Kidney (tissue), 14 donors: Measurements from ENCODE around the gene VSTM2L. TPM values are rescaled to one million over a fixed set of nuclear protein-coding genes. Genes with fewer than 3 reads are reported as not detected.

Source experiments
- DNase-seq, 5 donors: peaks; one replicate each; pipeline ENCODE4 v3.0.0-alpha.2; 2013 to 2020
- FAIRE-seq: peaks from 2 replicates; lab custom pipeline; 2012; peaks lifted over from hg19 to GRCh38; lab: Jason Lieb, UNC
- H3K27ac ChIP-seq, 2 donors: one replicate each; pipeline ENCODE4 v1.7.0; 2013; ENCODE audit warnings: low read depth in 2 of 2, low read length in 2 of 2, inconsistent platforms in 1 of 2
- H3K27me3 ChIP-seq: one replicate; pipeline ENCODE4 v1.7.1; 2013; ENCODE audit warnings: low read length, inconsistent platforms; ENCODE audit not compliant: control insufficient read depth, insufficient read depth
- H3K36me3 ChIP-seq, 3 donors: one replicate each; pipeline versions ENCODE4 v1.7.0 to v1.7.1; 2013; ENCODE audit warnings: low read length in 3 of 3, control low read depth in 1 of 3, inconsistent platforms in 1 of 3; ENCODE audit not compliant: insufficient read depth in 3 of 3, control insufficient read depth in 2 of 3
- H3K4me1 ChIP-seq, 3 donors: one replicate each; pipeline versions ENCODE4 v1.7.0 to v1.7.1; 2013; ENCODE audit warnings: low read length in 3 of 3, inconsistent platforms in 1 of 3, low read depth in 1 of 3; ENCODE audit not compliant: control insufficient read depth in 2 of 3, insufficient read depth in 2 of 3
- H3K4me3 ChIP-seq, 3 donors: one replicate each; pipeline versions ENCODE4 v1.7.0 to v1.8.1; 2013; ENCODE audit warnings: low read length in 3 of 3, control low read depth in 1 of 3, inconsistent platforms in 1 of 3
- H3K9ac ChIP-seq, 3 donors: one replicate each; pipeline versions ENCODE4 v1.7.0 to v1.7.1; 2013; ENCODE audit warnings: low read length in 3 of 3, control low read depth in 1 of 3, inconsistent platforms in 1 of 3
- H3K9me3 ChIP-seq, 3 donors: one replicate each; pipeline versions ENCODE4 v1.7.0 to v1.7.1; 2013; ENCODE audit warnings: low read length in 3 of 3, control low read depth in 1 of 3, inconsistent platforms in 1 of 3; ENCODE audit not compliant: control insufficient read depth in 2 of 3, insufficient read depth in 1 of 3
- CTCF ChIP-seq: IDR thresholded peaks from 3 replicates; pipeline ENCODE4 v1.5.1; 2012; ENCODE audit warnings: mild to moderate bottlenecking, moderate library complexity, borderline replicate concordance; ENCODE audit not compliant: insufficient read depth; ENCODE audit errors: extremely low read depth
- intact Hi-C: fragments of 100-400 bp; cut with DNase I; formaldehyde crosslinking; loops from one replicate; pipeline ENCODE4 v1.11.1; 2022
- polyA plus RNA-seq: library from polyadenylated mRNA; stranded (reverse); fragments of 350-450 nt; fragmentation: Illumina TruSeq; extraction: RNeasy Lipid Tissue Mini Kit (QIAGEN cat#74804); gene quantifications from one replicate; pipeline ENCODE4 v1.2.3, GENCODE V29; 2014; ENCODE audit warnings: low read depth, low replicate concordance; ENCODE audit not compliant: insufficient read depth
- total RNA-seq: library from RNA; stranded (reverse); fragmentation: NEBNext Ultra II Directional; extraction: Animal tissue kit (Norgen Biotek cat#: 25700); gene quantifications from one replicate; pipeline ENCODE4 v1.2.1, GENCODE V29; 2021
- donor health status: control.
- donor health status: control.
- donor health status: control.
- donor health status: control.
- donor health status: control.
- donor health status: DM: yes; HTN: yes; CAD: no.
- donor health status: Normal renal cell carcinoma (clear cell type).

VSTM2L gene
- total and polyA plus RNA-seq, 2 donors from 2014 or later: 2.8 to 4.1 TPM

- FAIRE-seq (no peak), DNase-seq (no peak)
- Histone ChIP-seq H3K9ac (no peak overlapping the region), H3K4me3 (no peak overlapping the region), H3K4me1 (peaks cover 0 to 4% (median 0%) of the 10 kb centered on the region in 3 donors), H3K27ac (no peak overlapping the region), H3K36me3 (peaks cover 0 to 8% (median 5%) of the 10 kb centered on the region in 3 donors), H3K27me3 (no peaks in the 10 kb centered on the region), H3K9me3 (no peaks in the 10 kb centered on the region)
- intact Hi-C loops: no loop called here
- no peak for TF ChIP-seq CTCF
These were observed 31.2 kb upstream of the VSTM2L start for GRCh38 chr20:37871751-37872150.

- TF ChIP-seq CTCF: no peak
- H3K27me3 ChIP-seq: no peaks in the 10 kb centered on the region
- intact Hi-C loops: no loop called here
- H3K9ac ChIP-seq: no peak overlapping the region
- H3K27ac ChIP-seq: no peak overlapping the region
- H3K4me1 ChIP-seq: peaks cover 0 to 3% (median 0%) of the 10 kb centered on the region in 3 donors
- peaks cover 0 to 8% (median 5%) of the 10 kb centered on the region in 3 donors for H3K36me3 ChIP-seq
- DNase-seq (no peak), FAIRE-seq (no peak)
- H3K4me3 ChIP-seq: no peak overlapping the region
- H3K9me3 ChIP-seq: no peaks in the 10 kb centered on the region
These were observed 30.8 kb upstream of the VSTM2L start for GRCh38 chr20:37872161-37872560.

GRCh38 chr20:37873884-37874283 lies 29.0 kb upstream of the VSTM2L start:
- Histone ChIP-seq H3K27me3 (no peaks in the 10 kb centered on the region), H3K4me1 (no peaks in the 10 kb centered on the region), H3K9ac (no peak overlapping the region), H3K36me3 (peaks cover 0 to 8% (median 5%) of the 10 kb centered on the region in 3 donors), H3K27ac (no peak overlapping the region), H3K9me3 (no peaks in the 10 kb centered on the region), H3K4me3 (no peak overlapping the region)
- intact Hi-C loops: no loop called here
- no peak for FAIRE-seq
- no peak for TF ChIP-seq CTCF
- no peak for DNase-seq
